GM18868 (cell line): Measurements from ENCODE around the gene C12orf60.

Source experiments
- ATAC-seq: cut with Tn5 transposase; IDR thresholded peaks from one replicate; pipeline ENCODE4 v1.9.1; 2021; ENCODE audit warnings: mild to moderate bottlenecking, moderate library complexity; ENCODE audit not compliant: unreplicated experiment

Gene C12orf60

DNA sequence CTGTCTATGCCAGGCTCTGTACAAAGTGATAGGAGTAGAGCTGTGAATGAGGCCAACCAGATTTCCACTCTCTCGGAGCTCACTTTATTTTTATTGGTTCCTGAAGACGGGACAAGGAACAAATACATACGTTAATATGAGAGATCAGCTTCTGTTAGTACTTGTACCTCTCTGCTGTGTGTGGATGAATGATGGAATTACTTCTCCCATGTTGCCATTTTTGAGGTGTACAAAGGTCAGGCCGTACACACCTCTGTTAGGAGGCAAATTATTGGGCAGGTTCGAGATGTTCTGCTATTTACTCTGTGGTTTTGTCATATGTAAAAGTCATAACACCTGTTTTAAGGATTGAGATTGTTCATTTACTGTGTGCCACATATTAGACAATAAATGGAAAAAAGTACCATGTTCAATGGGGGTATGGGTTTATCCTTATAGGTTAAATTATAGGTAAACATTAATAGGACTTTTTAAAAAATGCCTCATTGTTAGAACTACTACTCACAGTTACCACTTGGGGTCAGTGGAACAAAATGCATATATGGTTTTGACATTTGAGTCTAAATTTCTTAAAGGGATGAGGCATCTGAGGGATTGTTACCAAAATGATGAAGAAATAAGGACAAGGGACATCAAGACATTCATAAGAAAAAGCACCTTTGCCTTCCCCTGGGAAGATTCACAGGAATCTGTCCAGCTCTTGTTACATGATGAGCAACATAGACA, 27.1 kb upstream of the C12orf60 start:
- ATAC-seq, result no peak

DNA sequence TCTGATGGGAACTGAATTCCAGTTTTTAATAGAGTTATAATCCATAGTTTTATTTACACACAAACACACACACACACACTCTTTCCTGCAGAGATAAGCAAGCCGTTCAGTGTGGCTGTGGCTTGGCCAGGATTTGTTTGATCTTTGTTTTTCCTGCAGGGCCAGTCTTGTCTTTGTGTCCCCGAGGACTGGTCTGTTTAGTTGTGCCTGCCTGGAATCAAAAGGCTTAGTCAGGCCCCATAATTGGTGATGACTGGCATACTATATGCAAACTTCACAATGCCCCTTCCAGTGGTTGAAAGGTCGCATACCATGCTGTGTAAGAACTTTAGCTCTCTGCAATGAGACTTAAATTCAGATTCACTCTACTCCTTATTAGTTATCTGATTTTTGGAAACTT, 26.2 kb upstream of the C12orf60 start:
- ATAC-seq, result no peak

DNA sequence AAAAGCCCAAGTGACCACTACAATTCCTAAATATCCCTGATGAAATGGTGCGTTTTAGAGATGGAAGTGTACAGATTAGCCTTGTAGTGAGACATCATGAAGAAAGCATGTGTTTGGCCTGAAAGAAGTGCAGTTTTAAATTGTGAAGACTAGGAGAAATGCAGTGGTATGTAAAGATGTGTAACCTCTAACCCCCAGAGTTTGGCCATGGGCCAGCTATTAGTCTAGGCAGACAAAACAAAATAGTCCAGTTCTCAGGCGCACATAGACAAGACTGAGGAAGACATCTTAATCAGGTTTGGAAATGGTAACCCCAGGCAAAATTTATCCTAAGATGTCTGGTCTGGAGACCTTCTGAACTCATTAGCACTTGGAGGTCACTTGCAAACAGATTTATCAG, 23.6 kb upstream of the C12orf60 start:
- ATAC-seq, result no peak

DNA sequence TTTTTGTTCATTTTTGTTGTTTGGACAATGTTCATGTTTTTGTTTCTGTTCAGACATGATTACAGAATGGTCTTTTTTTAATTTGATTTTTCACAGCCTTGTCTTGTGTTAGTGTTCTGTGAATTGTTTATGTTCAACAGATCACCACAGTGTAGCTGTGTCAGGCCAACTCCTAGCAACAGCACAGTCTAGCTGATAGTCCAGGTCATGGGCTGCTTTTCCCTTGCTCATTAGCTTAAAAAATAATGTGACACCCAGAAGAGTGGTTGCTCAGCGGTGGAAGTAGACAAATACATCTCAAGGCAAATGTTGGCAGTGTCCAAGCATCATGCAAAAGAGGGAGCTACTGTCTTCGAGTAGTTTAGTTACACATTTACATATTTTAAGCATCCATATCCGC, 22.6 kb upstream of the C12orf60 start:
- ATAC-seq, result no peak

DNA sequence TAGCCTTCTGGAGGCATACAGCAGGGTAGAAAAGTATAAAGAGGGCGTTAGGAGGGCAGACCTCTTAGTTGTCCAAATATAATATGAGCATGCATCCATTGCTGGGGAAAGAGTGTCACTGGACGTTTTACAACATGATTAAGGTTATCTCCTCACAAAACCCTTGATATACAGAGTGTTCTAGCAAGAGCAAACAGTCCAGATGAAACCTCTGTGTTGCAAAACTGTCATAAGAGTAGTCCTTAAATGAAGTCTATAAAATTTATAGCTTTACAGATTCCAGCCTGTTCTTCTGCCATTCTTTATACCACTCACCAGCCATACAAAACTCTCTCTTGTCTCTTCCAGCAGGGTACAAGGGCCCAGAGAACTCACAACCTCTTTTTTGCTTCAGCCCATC, 21.9 kb upstream of the C12orf60 start:
- no peak for ATAC-seq

DNA sequence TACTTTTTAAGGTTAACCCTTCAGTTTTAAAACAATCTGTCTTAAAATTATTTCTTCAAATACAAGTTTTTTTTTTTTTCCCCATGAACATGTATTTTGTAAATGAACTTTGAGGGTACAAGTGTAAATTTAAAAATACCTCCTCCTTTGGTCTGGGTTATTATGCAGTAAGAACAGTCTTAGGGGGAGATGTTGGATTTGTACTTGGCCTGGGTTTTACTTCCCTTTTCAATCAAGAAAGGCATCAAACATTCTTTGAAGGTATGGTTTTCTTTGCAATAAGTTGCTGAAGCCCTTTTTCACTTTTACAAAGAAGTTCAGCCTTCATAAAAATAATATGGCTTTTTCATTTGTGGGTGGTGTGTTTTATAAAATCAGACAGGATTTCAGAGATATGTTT, 20.7 kb upstream of the C12orf60 start:
- ATAC-seq, result peak; percentile 80

DNA sequence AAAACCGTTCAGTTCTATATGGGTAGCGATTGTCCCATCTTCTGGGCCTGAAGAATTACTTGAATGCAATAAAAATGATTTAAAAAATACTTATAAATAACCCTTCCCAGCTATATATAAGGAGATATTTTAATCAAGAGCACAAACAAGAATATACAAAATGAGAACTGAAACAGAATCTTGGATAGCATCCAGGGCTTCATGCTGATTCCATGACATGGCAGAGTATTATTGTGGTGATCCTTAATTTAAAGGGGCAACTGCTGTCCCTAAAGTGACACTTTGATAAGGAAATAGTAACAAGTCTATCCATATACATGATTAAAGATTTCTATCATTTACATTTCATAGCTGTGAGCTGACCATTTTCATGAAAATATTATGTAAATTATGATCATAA, 19.0 kb upstream of the C12orf60 start:
- ATAC-seq, result no peak

DNA sequence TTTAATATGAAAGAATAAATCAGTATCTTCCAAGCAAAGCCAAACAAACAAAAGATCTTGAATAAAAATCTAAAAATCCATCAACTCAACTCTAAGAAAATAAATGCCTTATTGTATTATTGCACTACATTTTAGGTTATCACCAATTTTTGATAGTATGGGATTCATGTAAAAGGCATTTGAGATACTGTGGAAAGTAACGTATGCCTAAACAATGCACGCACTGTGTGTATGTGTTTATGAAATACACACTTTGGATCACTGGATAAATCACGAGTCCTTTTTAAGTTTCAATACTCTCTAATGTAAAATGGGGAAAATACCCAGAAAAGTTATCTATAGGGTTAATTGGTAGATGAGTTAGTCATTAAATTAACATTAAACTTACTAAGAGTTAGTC, 17.9 kb upstream of the C12orf60 start:
- ATAC-seq, result no peak

DNA sequence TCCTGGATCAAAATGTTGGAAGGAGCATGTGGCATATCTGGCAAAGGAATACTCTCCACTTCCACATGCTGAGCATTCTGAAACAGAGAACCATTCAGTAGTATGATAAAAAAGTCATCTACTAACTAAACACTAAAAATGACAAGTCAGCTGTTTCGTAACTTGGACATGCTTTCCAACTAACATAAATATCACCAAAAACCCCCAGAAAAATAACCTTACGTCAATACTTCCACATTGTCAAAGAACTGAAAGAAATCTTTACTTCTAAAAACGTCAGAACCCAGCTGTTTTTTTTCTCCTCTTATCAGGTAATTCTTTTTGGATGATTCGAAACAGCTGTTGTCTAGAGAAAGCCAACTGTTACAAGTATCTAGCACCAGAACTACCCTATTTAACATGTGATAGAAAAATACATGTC, 8.4 kb upstream of the C12orf60 start:
- peak; percentile 78 for ATAC-seq

DNA sequence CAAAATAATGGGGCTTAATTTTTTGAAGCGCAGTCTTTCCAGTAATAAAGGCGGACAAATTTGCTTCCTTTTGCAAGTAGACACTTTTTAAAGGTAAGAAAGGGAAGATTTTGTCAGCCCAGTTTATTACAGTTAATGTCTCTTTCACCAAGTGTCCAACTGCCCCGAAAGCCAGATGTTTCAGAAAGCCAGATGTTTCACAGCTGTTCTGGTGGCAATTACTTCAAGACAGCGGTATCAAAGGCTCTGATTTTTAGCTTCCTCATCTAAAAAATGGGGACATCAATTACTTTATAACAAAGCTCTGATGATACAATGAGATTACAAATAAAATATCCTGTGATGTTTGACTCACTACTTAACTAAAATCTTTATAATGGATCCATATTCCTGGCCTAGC, 1.2 kb upstream of the C12orf60 start:
- no peak for ATAC-seq

DNA sequence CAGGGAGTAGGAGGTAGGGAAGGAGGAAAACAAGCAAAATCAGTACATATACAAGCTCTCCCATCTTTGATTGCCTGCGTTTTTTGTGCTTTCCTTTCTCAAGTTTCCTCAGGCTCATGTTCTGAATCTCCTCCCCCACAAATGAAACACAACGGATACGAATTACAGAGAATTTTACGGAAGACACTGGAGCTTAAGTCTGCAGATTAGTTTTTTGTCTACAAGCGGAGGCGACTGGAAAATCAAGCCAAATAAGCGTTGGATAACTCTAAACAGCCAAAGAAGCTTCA, 804 bp upstream of the C12orf60 start:
- ATAC-seq, result no peak

DNA sequence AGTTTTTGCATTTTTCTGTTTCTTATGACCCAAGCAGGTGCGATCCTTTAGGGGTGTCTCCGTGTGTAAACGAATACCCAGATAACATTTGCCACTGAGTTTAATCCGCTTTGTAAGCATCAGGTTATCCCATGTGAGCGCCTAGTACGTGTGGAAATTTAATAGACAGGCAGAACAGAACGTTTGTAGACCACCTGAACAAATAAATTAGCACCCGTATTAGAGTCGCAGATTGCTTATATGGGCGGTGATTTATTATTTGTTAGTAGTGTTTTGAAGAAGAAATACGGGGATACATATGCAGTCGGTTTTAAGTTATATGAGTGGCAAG, 325 bp downstream of the C12orf60 start:
- peak; percentile 17 for ATAC-seq

DNA sequence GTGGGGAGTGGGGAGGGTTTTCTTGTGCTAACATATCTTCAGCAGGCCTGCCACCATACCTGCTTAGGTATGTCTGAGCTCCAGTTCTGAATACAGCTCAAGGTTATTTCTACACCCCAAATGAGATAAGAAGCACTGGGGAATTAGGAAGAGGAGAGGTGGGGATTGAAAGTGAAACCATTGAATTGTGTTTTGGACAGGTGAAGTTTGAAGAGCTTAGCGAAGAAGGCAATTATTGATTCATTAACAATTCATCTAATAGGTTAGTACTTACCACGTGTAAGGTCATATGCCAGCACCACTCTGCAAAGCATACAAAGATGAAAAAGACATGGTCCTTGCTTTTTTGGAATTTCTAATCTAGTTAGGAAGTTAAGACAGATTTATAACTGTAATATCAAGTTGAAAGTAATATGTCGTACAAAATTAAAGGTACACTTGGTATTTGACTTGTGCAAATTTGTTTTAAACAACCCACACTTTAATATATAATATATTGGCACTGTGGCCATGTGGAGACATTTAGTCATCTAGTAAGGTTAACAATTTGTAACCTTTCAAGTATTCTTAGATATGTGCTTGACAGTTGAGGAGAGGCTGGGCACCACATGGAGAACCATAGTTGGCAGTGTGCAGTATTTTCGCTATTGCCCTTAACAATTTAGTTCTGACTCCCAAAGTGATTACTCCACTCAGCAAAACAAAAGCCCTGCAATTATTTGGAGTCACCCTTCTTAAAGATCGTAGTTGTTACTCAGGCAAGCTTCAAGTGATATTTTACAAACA, 6.9 kb downstream of the C12orf60 start:
- ATAC-seq, result no peak

DNA sequence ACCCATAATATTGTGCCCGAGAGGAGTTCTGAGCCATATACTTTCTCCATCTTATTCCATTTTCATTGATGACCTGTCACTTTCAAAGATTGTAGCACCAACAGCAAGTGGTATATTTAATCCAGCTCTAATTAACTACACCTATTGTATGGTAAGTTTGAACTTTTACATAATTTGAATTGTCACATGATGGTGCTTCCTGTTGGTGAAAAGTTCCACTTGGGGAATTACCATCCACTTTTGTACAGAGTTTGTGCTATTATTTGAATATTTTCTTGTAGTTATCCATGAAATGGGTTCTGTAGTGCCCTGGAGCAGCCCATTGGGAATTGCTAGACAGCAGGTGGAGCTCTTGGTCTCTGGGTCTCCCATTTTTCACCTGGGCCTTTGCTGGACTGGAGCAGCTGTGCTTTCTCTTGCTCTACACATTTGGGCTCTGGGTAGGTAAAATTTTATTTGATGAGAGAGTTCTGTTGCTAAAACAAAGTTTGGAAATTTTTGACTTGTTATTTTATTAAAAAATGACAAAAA, 7.5 kb downstream of the C12orf60 start:
- ATAC-seq, result no peak

DNA sequence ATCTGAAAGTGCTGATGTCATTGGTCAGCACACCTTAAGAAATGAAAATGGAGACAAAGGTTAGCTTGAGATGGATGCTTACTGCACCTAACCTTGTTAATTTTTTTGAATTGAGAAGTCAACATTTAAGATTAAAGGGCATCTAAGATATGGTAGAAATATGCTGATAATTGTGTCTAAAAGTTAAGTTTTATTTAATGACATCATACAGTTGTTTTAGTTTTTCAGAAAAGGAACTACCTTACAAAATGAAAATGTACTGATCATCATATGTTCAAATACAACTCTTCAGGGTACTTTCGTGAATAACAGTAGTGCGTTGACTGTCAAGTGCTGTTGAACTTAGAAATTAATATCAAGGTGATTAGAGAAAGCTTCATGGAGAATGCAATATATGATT, 8.0 kb downstream of the C12orf60 start:
- no peak for ATAC-seq

DNA sequence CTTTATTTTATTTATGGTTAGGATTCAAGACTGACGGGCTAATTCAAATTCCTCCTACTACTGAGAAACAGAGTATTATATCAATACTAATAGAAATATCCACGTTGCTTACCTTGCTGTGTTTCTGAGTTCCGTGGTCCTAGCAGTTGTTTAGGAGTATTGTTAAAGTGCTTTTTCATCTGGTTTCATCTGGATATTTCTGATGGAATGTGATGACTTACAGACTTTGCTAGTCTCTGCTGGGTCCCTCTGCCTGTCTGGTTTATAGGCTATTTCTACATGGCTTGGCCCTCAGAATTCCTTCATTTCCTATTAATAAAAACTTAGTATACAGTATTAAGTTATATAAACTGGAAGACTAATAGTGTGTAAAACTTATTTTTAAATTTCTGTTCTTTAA, 10.5 kb downstream of the C12orf60 start, which contains the start of gene SMCO3:
Gene SMCO3 (minus strand): TSS at position 169 of the 400 bp plus-strand sequence. CDS start 7,502 bp downstream, outside the sequence.
- no peak for ATAC-seq

DNA sequence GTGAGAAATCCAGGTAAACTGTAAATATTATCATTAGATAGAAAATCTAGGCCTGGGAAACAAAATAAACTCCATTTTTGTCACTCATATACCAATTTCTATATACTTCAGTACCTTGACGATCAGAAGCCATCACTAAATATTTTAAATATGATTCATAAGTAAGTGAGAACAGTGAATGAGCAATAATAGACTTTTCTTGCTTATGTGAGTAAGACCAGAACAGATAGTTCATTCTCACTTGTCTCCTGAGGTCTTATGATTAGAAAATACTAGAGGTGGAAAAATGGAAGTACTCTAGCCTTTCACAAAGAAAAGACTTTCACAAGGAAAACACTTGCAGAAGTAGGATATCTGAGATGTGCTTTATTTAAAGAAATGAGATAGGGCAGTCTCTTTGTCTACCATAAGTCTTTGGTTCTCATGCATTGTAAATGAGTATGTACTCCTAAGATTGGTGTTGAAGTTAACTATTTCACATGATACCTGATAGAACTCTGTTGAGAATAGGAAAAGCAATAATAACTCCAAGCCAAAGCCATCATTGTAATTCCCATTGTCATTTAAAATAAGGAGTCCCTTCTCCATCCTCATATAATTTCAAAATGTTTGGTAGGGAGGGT, 20.7 kb downstream of the C12orf60 start:
- peak; percentile 41 for ATAC-seq

DNA sequence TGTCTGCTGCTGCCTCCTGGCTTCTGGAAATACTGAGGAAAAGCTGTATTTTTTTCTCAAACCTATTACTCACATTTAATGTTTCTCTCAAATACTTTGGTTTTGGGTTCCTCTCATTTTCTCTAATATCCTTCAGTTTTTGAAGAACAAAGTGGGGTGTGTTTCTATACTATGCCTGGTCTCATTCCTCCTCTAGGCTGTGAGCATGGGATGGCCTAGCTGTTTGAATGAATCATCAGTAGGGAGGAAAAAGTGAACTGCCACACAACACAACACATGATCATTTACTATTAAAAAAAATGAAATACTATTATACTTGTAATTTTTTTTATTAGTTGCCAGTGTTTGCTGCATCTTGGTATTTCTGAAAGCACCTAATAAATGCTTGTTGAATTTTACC, 21.8 kb downstream of the C12orf60 start:
- ATAC-seq, result no peak

DNA sequence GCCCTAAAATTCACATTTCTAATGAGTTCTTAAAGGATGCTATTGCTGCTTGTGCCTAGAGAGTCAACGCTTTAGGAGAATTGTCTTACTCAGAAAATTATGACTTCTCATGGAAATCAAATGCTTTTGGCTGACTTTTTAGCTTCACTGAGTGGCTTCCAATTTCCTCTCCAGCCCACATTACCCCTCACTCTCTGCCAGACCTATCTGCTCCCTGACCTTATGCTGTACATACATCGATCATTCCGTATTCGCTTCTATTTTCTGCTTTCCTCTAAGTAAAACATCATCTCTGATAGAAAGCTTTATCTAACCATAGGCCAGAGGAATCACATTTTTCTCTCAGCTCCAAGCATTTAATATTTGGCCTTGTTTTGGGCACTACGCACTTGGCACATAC, 23.0 kb downstream of the C12orf60 start:
- ATAC-seq, result no peak

DNA sequence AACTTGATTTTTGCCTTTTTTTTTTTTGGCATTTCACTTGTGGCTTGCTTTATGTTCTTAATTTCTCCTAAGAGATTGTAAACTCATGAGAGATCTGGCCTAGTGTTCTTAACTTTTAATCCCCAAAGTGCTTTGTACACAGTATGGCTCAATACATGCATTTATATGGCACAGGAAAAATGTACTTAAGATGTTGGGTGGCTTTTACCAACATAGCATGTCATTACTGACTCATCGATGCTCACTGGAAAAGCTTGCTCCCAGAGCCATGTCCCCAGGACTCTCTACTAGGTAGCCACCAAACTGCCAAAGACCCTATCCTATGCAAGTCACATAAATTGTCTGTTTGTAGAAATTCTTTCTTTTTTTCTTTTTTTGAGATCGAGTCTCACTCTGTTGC, 23.6 kb downstream of the C12orf60 start:
- no peak for ATAC-seq

DNA sequence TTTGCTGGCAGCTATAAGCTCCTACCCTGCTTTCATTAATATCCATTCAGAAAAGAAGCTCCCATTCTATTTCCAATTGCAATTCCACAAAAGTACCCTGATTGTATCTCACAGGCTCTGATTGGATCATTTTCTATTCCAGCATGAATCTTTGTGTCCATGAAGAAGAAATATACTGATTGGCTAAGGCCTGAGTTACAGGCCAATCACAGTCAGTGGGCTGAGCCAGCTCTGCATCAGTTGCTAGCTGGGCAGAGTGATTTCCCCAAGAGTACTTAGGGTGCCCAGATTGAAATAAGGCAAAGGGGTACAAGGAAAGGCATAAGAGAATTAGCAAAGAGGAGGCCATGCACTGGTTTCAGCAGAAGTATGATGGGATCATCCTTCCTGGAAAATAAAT, 25.4 kb downstream of the C12orf60 start:
- peak; percentile 95 for ATAC-seq

DNA sequence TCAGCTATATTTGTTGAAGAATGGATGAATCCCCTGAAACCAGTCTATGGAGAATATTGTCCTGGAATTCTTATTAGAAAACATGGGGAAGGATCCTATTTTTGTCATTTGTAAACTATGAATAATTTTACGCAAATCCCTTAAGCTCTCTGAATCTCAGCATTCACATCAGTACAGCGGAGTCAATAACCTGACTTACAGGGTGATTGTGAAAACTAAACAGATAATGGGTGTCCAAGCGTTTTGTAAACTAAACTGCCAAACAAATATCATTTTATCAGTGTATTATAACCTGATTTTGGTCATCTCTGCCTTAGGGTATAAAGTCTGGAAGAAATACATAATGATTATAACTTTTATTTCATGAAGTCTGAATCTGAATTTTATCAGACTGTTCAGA, 29.9 kb downstream of the C12orf60 start:
- ATAC-seq, result no peak
